Ovary (tissue), 3 donors: ENCODE results near the gene ERFE.

Source experiments
- EP300 ChIP-seq: sonication (generic); formaldehyde crosslinking; IDR thresholded peaks from one replicate; pipeline ENCODE4 v1.6.1; 2017; ENCODE audit warnings: antibody characterized with exemption
- POLR2A ChIP-seq: fragments of 450-650 bp; IDR thresholded peaks from one replicate; pipeline ENCODE4 v1.6.1; 2017; ENCODE audit warnings: antibody characterized with exemption, mild to moderate bottlenecking, moderate library complexity
- TF ChIP-seq, protein P1 (sequence below), 3 donors: fragments of 450-650 bp in 2 of 3; fragments of 200-600 bp in 1 of 3; IDR thresholded peaks; one replicate each; pipeline versions ENCODE4 v1.5.1 to v1.8.0; 2016 to 2022; ENCODE audit warnings: antibody characterized with exemption in 3 of 3, mild to moderate bottlenecking in 1 of 3
- donor health status: DM: no; HTN: no; CAD: no.

GRCh38 chr2:238144262-238144661 is 14.5 kb upstream of the ERFE start:
- TF ChIP-seq POLR2A = no peak
- TF ChIP-seq, protein P1, sequence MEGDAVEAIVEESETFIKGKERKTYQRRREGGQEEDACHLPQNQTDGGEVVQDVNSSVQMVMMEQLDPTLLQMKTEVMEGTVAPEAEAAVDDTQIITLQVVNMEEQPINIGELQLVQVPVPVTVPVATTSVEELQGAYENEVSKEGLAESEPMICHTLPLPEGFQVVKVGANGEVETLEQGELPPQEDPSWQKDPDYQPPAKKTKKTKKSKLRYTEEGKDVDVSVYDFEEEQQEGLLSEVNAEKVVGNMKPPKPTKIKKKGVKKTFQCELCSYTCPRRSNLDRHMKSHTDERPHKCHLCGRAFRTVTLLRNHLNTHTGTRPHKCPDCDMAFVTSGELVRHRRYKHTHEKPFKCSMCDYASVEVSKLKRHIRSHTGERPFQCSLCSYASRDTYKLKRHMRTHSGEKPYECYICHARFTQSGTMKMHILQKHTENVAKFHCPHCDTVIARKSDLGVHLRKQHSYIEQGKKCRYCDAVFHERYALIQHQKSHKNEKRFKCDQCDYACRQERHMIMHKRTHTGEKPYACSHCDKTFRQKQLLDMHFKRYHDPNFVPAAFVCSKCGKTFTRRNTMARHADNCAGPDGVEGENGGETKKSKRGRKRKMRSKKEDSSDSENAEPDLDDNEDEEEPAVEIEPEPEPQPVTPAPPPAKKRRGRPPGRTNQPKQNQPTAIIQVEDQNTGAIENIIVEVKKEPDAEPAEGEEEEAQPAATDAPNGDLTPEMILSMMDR (IDR thresholded peaks at IDR 0.05) = no peak
- no peak for TF ChIP-seq EP300
